22Rv1 (cell line): ENCODE data around the gene C11orf58.

ENCODE experiments used
- CTCF ChIP-seq: fragments of 450-650 bp; IDR thresholded peaks from 2 replicates; pipeline ENCODE4 v1.5.1; 2017; ENCODE audit warnings: mild to moderate bottlenecking
- ZFX ChIP-seq: fragments of 450-650 bp; IDR thresholded peaks from 2 replicates; pipeline ENCODE4 v1.6.1; 2017; ENCODE audit warnings: antibody characterized with exemption, borderline replicate concordance

- TF ChIP-seq CTCF (no peak), ZFX (no peak)
Measured at GRCh38 chr11:16769386-16769785, 30.9 kb downstream of the C11orf58 start.
